ENCODE measurements around the gene SYNPO2.
"Not testable (repeated sequence)": the region's sequence is repeated elsewhere in the genome, so short reads cannot be mapped to it uniquely, and the experiment has no call there.

The SYNPO2 gene

GRCh38 chr4:118981171-118981838, 92.7 kb downstream of the SYNPO2 start:
- DNase-seq = no peak

- no peak for DNase-seq
Observed at GRCh38 chr4:118981839-118982381, 93.3 kb downstream of the SYNPO2 start.

GRCh38 chr4:118983293-118983692, 94.6 kb downstream of the SYNPO2 start:
- DNase-seq = no peak

DNA sequence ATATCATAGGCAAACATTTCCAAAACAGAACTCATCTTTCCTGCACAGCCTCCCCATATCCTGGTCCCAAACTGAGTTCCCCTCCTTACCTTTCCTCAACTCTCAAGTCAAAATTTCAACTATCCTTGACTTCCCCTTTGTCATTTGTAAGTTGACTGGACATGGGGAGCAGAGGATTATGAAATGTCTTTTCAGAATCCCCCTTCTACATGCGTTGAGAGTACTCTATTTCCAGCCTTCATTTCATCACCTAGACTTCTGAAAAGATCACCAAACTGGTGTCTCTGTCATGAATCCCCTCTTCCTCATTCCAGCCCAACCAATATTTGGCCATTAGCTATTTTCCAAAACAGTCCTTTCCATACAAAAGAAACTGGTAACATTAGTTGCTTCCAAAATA, 95.2 kb downstream of the SYNPO2 start:
- DNase-seq = no peak

DNA sequence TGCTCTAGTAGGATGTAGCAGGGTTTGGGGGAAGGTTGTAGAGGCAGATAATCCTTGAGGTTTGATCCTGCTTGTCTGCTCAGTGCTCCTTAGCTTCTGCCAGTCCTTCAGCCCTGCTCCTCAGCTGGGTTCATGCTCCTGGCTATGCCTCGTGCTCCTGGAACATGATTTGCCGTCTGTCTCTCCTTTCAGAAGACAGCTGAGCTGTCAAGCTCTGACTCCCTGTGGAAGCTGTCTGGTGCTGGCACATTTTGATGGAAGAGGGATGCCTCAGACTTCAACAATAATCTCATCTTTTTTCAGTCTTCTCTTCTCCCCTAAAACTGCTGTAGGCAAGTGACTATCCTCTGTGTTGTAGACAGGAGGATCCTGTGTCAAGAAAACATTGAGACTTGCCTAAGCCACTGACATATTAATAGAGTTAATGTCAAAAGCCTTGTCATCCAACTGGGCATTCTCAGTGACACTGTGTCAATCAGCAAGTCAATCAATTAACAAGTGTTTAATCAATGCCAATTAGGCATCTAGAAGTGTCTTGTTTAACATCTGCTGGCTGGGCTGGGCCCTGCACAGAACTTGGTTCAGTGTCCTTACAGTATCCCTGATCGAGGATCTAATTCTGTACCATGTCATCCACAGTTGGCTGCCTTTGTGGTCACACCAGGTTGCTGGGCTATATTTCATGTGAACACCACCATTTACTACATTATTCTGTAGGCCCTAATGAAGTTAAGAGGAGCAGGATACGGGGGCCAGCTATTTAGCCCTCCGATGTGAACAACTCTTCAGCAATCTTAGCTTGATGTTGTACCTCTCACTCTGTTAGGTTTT, 96.7 kb downstream of the SYNPO2 start:
- DNase-seq = no peak

DNA sequence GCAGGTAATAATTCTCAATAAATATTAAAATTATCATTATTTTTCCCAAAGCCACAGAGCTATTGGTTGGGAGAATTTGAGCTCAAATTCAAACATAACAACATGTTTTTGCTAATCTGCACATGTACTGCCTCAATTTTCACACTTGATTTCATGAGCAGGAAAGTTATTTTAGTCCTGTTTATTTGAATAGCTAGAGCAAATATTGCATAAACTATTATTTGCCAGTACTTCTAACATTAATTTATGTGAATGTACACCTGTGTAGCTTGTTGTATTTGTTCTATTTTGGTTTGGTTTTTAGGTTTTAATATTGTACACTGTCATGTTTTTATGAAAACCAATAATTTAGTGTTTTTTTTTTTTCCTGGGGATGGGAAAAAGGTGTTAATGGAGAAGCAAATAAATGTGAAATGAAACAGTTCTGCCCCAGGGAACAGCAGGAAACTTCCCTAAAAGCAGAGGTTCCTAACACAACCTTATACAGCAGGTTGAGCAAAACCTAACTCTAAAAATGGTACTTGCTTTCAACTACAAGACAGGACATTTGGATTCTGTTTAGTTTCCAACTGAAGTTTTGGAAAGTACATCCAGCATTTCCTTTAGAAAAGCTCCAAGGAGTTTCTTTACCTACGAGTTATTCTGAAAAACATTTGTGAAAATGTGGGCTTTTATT, 99.4 kb downstream of the SYNPO2 start:
- no peak for DNase-seq

DNA sequence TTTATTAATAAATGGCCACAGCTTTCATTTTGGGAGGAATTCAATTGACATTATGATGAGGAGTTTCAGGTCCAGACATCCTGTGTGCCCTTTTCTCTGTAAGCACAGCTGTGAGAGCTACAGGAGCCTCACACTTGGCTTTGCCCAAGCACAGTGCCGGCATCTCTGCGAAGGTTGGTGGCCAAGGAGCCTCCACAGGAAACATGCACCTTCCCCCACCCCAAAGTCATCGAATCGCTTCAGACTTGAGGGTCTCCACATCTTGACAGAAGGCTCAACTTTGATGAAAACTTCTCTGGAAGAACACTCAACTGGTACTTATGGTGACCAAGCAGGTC, 100.0 kb downstream of the SYNPO2 start:
- DNase-seq = no peak

- no peak for DNase-seq
Observed at GRCh38 chr4:118989098-118990080, 100.7 kb downstream of the SYNPO2 start.

DNA sequence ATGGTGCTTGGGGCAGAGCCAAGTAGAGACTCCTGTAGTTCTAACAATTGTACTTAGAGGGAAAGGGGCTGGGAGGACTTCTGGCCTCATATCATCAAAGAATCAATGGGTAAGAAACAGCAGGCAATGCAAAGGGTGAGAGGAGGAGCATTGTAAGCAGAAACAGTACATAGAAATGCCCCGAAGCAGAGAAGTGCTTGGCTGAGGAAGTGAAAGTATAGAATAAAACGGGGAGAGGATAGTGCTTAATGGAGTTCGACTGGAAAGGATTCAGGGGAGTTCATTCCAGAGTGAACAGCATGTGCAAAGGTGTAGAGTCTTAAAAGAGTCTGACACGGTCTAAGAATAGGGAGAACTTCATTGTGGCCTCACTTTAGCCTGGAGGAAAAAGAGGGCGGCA, 103.0 kb downstream of the SYNPO2 start:
- DNase-seq = no peak

GRCh38 chr4:118992149-118992548, 103.5 kb downstream of the SYNPO2 start:
- no peak for DNase-seq

DNA sequence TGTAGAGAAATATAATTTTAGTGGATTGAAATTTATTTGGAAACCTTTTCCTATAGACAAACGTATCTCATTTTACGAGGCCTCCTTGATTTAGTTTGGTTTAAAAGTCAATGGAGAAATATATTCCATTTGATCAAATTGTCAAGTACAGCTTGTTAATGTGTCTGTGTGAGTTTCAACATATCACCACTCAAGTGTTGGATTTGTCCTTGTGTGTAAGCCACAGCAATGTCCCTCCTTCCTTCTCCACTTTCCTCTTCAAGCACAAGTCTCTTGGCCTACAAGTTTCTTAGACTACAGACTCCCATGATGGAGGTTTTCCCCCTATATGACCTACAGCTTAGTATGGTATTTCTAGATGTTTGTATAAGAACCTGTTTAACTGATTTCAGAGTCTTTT, 104.7 kb downstream of the SYNPO2 start:
- no peak for DNase-seq

- no peak for DNase-seq
Observed at GRCh38 chr4:118994030-118994429, 105.4 kb downstream of the SYNPO2 start.

DNA sequence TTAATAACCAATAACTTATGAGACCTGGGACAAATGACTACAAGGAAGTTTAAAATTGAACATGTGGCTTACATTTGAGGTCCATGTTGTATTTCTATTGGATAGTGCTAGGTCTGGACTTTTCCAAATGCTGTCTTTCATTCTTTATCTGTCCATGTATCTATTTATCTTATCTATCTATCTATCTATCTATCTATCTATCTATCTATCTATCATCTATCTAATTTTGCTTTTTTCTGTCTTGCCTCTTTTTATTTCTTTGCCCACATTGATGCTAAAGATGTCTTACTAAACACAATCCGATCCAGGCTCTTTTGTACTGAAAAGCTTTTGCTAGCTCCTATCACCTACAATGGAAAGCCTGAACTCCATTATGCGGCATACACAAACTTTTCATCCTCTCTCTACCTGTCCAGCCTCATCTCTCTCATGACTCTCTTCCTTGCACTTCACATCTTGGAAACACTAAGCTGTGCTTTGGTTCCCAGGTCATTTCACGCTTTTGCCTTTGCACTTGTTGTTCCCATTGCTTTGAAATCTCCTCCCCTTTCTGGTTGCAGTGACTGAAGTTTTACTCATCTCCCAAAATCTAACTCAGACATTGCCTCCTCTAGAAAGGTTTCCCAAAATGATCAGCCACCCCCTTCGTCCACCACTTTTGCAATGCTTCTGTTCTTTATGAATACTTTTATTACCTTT, 107.2 kb downstream of the SYNPO2 start:
- DNase-seq = no peak

GRCh38 chr4:118997601-118998000, 108.9 kb downstream of the SYNPO2 start:
- DNase-seq = no peak

DNA sequence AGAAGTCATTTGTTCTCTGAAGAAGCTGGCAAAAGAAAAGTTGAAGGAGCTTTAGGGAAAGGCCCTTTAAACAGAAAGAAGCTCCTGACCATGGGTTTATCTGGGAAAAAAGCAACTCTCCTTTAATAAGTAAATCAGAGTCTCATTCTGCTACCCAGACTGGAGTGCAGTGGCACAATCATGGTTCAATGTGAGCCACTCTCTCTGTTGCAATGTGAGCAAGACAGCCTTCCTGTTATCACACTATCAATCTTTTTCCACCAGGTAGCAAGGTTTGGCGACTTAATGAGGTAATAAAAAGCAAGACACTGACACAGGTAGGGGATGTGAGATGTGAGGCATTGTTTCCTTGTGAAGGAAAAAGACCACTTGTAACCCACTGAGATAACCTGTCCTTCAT, 111.3 kb downstream of the SYNPO2 start:
- no peak for DNase-seq

DNA sequence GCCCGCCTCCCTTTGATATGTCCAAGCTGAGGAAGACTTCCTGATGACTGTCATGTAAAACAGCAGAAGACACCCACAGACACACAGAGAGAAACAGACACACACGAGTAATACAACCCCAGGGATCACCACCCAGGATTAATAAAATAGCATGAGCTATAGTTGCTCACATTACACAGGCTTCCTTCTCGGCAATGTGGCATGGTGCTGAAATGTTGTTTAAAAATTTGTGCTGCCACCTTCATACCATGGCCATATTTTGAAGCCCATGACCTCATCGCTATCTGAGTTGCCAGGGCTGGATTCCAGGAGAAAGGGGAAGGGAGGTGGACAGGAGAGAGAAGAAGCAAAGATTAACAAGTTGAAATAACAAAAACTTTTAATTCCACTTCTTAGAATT, 111.7 kb downstream of the SYNPO2 start:
- DNase-seq = no peak

DNA sequence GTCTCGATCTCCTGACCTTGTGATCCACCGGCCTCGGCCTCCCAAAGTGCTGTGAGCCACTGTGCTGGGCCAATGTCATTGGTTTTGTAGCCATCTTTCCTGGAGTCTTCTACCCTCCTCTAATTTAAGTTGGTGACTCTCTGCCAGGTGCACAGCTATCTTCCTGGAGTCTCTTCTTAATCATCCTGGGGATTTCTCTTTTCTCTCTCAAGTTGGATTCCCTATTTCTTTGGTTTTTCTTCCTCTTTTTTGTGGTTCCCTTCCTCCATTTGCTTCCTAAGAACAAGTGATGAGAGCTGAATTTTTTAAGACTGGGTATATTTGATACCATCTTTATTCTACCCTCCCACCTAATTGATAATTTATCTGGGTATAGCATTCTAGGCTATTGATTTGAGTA, 113.8 kb downstream of the SYNPO2 start:
- DNase-seq = no peak

GRCh38 chr4:119003001-119003400, 114.3 kb downstream of the SYNPO2 start:
- not testable (repeated sequence) for DNase-seq

- DNase-seq = no peak
Observed at GRCh38 chr4:119005928-119006460, 117.3 kb downstream of the SYNPO2 start.

DNA sequence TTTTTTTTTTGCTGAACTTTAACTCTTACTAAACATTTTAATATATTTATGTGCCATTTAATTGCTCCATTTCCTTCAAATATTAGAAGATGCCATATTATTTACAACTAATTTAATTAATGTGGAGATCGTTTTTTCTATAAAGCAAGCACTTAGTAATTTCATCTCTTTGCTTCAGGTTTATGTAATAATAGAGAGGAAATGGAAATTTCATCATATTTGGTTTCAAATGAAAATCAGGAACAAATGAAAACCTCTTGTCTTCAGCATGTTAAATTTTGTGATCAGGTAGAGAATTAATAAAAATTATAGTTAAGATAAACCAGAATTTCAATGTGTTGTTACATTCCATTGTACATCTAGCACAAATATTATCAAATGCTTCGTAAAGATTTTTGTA, 120.1 kb downstream of the SYNPO2 start:
- no peak for DNase-seq

GRCh38 chr4:119010221-119010620, 121.6 kb downstream of the SYNPO2 start:
- not testable (repeated sequence) for DNase-seq

Measured in NCI-H2081 treated with DMSO at 0.1 percent for 48 hours (cell line).